HEK293T (cell line): Measurements from ENCODE around the gene DMGDH.

Source experiments
- CTCF ChIA-PET: fragments of 350-600 bp; formaldehyde crosslinking; extraction: SDS; loops from one replicate; lab custom pipeline; 2021; ENCODE audit warnings: antibody characterized with exemption, inconsistent platforms; lab: Yijun Ruan, JAX
- POLR2A ChIA-PET: fragments of 350-600 bp; formaldehyde crosslinking; extraction: SDS; loops from one replicate; lab custom pipeline; 2020; ENCODE audit warnings: antibody characterized with exemption, inconsistent platforms; lab: Yijun Ruan, JAX
- DNase-seq: peaks from one replicate; pipeline ENCODE4 v3.0.0; 2012; ENCODE audit warnings: mixed read lengths; ENCODE audit errors: extremely low spot score
- ARNT ChIP-seq: fragments of 450-650 bp; IDR thresholded peaks from 2 replicates; pipeline ENCODE4 v1.6.1; 2017; ENCODE audit warnings: mild to moderate bottlenecking
- BHLHE40 ChIP-seq: fragments of 450-650 bp; IDR thresholded peaks from 2 replicates; pipeline ENCODE4 v1.6.1; 2016; ENCODE audit warnings: mild to moderate bottlenecking, moderate library complexity, borderline replicate concordance
- CTBP1 ChIP-seq: fragments of 450-650 bp; IDR thresholded peaks from 2 replicates; pipeline ENCODE4 v1.6.1; 2016; ENCODE audit warnings: borderline replicate concordance
- ELF4 ChIP-seq: fragments of 450-650 bp; IDR thresholded peaks from 2 replicates; pipeline ENCODE4 v1.6.1; 2017; ENCODE audit warnings: antibody characterized with exemption
- FOXA1 ChIP-seq: fragments of 450-650 bp; IDR thresholded peaks from 2 replicates; pipeline ENCODE4 v1.6.1; 2016; ENCODE audit warnings: mild to moderate bottlenecking
- FOXK2 ChIP-seq: fragments of 450-650 bp; IDR thresholded peaks from 2 replicates; pipeline ENCODE4 v1.6.1; 2016; ENCODE audit warnings: mild to moderate bottlenecking
- FOXM1 ChIP-seq: fragments of 450-650 bp; IDR thresholded peaks from 2 replicates; pipeline ENCODE4 v1.6.1; 2017; ENCODE audit warnings: mild to moderate bottlenecking, borderline replicate concordance
- HDGF ChIP-seq: fragments of 450-650 bp; IDR thresholded peaks from 2 replicates; pipeline ENCODE4 v1.6.1; 2017; ENCODE audit warnings: antibody characterized with exemption, borderline replicate concordance
- L3MBTL2 ChIP-seq: fragments of 450-650 bp; conservative IDR thresholded peaks from 2 replicates; pipeline ENCODE4 v1.6.1; 2016; ENCODE audit warnings: mild to moderate bottlenecking
- LEF1 ChIP-seq: fragments of 450-650 bp; IDR thresholded peaks from 2 replicates; pipeline ENCODE4 v1.6.1; 2017; ENCODE audit warnings: mild to moderate bottlenecking, borderline replicate concordance
- NFRKB ChIP-seq: fragments of 450-650 bp; IDR thresholded peaks from 2 replicates; pipeline ENCODE4 v1.6.1; 2016; ENCODE audit warnings: mild to moderate bottlenecking, moderate library complexity
- PKNOX1 ChIP-seq: fragments of 450-650 bp; IDR thresholded peaks from 2 replicates; pipeline ENCODE4 v1.6.1; 2016
- SP1 ChIP-seq: fragments of 450-650 bp; IDR thresholded peaks from 2 replicates; pipeline ENCODE4 v1.6.1; 2017
- SUZ12 ChIP-seq: fragments of 450-650 bp; IDR thresholded peaks from 2 replicates; pipeline ENCODE4 v1.6.1; 2016; ENCODE audit warnings: mild to moderate bottlenecking
- TARDBP ChIP-seq: fragments of 450-650 bp; IDR thresholded peaks from 2 replicates; pipeline ENCODE4 v1.6.1; 2016
- ZNF384 ChIP-seq: fragments of 450-650 bp; IDR thresholded peaks from 2 replicates; pipeline ENCODE4 v1.6.1; 2016

Gene DMGDH

DNA sequence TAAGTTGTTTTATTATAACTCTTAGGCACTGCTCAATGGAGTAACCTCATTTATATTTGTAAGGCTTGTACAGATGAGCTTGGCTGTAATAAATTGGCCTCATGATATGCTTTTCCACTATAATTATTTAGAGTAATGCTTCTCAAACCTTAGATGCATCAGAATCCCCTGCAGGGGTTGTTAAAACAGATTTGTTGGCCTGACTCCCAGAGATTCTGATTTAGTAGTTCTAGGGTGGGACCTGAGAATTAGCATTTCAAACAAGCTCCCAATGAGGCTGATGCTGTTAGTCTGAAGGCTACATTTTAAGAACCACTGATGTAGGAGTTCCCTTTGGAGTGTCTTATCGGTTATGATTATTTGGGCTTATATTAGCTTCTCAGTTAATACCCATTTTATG is 46.1 kb downstream of the DMGDH start:
- no peak for DNase-seq
- POLR2A ChIA-PET, result interaction anchor here (6.0 kb wide), 1 partner anchor 38 kb away, joined by 29 read pairs; the partner anchor contains the start of gene ARSB
- no peak for TF ChIP-seq FOXA1
- no peak for TF ChIP-seq FOXM1
- no peak for TF ChIP-seq FOXK2
- CTCF ChIA-PET, result interaction anchor here (1.2 to 7.6 kb wide), 2 partner anchors 105 to 111 kb away, joined by 3 to 200 read pairs; no protein-coding TSS in a partner anchor

DNA sequence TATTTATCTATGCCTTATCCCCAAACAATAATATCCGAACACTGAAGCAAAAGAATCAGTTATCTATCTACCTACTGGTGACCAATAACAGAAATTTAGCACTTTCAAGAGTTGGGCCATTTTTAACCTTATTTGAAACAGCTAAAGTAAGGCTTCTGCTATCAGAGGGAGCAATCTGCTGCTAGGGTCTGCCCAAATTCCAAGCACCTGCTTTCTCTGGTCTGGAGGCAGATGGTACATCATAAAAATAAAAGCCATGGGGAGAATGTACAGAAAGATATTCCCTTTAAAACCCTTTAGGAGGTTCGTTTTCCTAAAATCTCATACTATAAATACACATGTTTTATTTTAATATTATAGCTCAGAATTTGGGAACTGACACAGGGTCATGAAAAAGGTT is 46.7 kb downstream of the DMGDH start:
- ChIA-PET CTCF (interaction anchor here (0.5 to 7.6 kb wide), 7 partner anchors 84 to 1146 kb away, joined by 3 to 200 read pairs (median 3); no protein-coding TSS in a partner anchor), POLR2A (interaction anchor here (6.0 kb wide), 1 partner anchor 38 kb away, joined by 29 read pairs; the partner anchor contains the start of gene ARSB)
- no peak for TF ChIP-seq ELF4
- no peak for TF ChIP-seq L3MBTL2
- no peak for TF ChIP-seq TARDBP
- TF ChIP-seq ARNT, result no peak
- no peak for TF ChIP-seq SUZ12
- TF ChIP-seq FOXA1, result no peak
- no peak for TF ChIP-seq BHLHE40
- TF ChIP-seq FOXK2, result no peak
- no peak for TF ChIP-seq FOXM1
- no peak for TF ChIP-seq NFRKB
- no peak for DNase-seq

GRCh38 chr5:79021753-79022152 is 47.7 kb downstream of the DMGDH start:
- POLR2A ChIA-PET, result interaction anchor here (1.0 to 6.0 kb wide), 2 partner anchors 37 to 111 kb away, joined by 3 to 29 read pairs; partner anchors contain the start of gene ARSB

DNA sequence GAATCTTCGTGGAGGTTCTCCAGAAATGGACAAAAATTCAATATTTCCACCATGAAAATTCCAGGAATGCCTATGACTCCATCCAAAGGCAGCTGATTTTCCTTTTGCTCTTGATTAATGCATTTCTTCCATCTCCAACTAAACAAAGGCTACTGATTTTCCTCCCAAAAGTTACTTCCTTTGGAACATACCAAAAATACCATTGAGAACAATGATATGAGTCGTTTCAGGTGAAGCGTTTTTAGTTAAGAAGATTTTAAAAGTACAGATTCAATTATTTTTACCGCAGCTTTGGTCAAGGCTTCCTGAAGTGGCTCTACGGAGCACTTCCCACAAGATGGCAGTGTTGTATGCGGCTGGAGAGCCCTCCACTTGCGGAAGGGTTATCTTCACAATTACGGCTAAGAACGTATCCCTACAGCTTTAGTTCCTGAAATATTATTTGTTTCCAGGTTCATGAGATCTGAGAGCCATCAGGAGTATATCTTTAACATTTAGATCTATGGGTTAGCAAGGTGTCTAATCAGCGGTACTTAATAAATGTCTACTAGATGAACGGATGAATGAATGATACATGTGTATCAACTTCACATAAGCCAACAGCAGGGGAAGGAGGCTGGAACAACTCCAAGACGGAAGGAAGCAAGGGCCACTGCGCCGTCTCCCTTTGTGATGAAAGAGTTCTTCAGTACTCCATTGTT is 48.5 kb downstream of the DMGDH start:
- CTCF ChIA-PET, result interaction anchor here (0.5 to 7.6 kb wide), 21 partner anchors 9 to 835 kb away, joined by 3 to 200 read pairs (median 3); partner anchors contain the start of gene ARSB
- TF ChIP-seq SP1 (no peak), FOXA1 (no peak), ZNF384 (no peak), LEF1 (no peak), L3MBTL2 (no peak), SUZ12 (no peak), ARNT (no peak), CTBP1 (no peak), NFRKB (no peak), HDGF (no peak), PKNOX1 (no peak), TARDBP (no peak), BHLHE40 (no peak), FOXK2 (no peak), FOXM1 (no peak), ELF4 (no peak)
- POLR2A ChIA-PET, result interaction anchor here (1.0 to 6.0 kb wide), 2 partner anchors 36 to 111 kb away, joined by 3 to 29 read pairs; partner anchors contain the start of gene ARSB
- peak; percentile 66 for DNase-seq

More at GRCh38 chr5:79021753-79022152, 47.7 kb downstream of the DMGDH start:
- DNase-seq, result no peak
- TF ChIP-seq FOXM1 (no peak), L3MBTL2 (no peak), ARNT (no peak), FOXA1 (no peak), TARDBP (no peak), ELF4 (no peak), SP1 (no peak), LEF1 (no peak), FOXK2 (no peak), PKNOX1 (no peak), CTBP1 (no peak), BHLHE40 (no peak), NFRKB (no peak), ZNF384 (no peak), HDGF (no peak), SUZ12 (no peak)
- CTCF ChIA-PET, result interaction anchor here (0.6 to 7.6 kb wide), 13 partner anchors 10 to 835 kb away, joined by 3 to 200 read pairs (median 3); no protein-coding TSS in a partner anchor

- no peak for DNase-seq
- CTCF ChIA-PET, result interaction anchor here (1.2 kb wide), 1 partner anchor 10 kb away, joined by 5 read pairs; no protein-coding TSS in a partner anchor
- TF ChIP-seq FOXA1, result no peak
- TF ChIP-seq NFRKB, result no peak
- TF ChIP-seq PKNOX1, result no peak
- TF ChIP-seq SP1, result no peak
- TF ChIP-seq HDGF, result no peak
- no peak for TF ChIP-seq FOXM1
- POLR2A ChIA-PET, result no interaction called here
Measured at GRCh38 chr5:79014631-79015030, 54.8 kb downstream of the DMGDH start.

DNA sequence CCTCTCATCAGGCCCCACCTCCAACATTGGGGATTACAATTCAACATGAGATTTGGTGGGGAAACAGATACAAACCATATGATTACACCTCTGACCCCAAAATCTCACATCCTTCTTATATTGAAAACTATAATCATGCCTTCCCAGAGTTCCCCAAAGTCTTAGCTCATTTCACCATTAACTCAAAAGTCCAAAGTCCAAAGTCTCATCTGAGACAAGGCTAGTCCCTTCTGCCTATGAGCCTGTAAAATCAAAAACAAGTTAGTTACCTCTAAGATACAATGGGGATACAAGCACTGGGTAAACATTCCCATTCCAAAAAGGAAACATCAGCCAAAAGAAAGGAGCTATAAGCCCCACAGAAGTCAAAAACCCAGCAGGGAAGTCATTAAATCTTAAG is 57.6 kb downstream of the DMGDH start:
- POLR2A ChIA-PET, result interaction anchor here (1.0 kb wide), 1 partner anchor 28 kb away, joined by 4 read pairs; no protein-coding TSS in a partner anchor
- CTCF ChIA-PET, result interaction anchor here (1.1 to 1.2 kb wide), 2 partner anchors 9 to 13 kb away, joined by 3 to 4 read pairs; no protein-coding TSS in a partner anchor
- TF ChIP-seq SUZ12 (no peak), ARNT (no peak), ELF4 (no peak), TARDBP (no peak), NFRKB (no peak), HDGF (no peak), PKNOX1 (no peak), LEF1 (no peak), FOXA1 (no peak), CTBP1 (no peak), FOXM1 (no peak), SP1 (no peak)
- DNase-seq, result no peak
